Activated T-cell treated with anti-CD3 and anti-CD28 coated beads, Interleukin-2, amount 50 U/mL, for 48 hours (primary cell): ENCODE measurements around the gene ATP2C2.
A peak's percentile ranks its signal among the peaks of the same experiment; 100 is the strongest.

Source experiments
- DNase-seq, 2 experiments: peaks; one replicate each; pipeline ENCODE4 v3.0.0-alpha.2; 2020

The ATP2C2 gene

DNA sequence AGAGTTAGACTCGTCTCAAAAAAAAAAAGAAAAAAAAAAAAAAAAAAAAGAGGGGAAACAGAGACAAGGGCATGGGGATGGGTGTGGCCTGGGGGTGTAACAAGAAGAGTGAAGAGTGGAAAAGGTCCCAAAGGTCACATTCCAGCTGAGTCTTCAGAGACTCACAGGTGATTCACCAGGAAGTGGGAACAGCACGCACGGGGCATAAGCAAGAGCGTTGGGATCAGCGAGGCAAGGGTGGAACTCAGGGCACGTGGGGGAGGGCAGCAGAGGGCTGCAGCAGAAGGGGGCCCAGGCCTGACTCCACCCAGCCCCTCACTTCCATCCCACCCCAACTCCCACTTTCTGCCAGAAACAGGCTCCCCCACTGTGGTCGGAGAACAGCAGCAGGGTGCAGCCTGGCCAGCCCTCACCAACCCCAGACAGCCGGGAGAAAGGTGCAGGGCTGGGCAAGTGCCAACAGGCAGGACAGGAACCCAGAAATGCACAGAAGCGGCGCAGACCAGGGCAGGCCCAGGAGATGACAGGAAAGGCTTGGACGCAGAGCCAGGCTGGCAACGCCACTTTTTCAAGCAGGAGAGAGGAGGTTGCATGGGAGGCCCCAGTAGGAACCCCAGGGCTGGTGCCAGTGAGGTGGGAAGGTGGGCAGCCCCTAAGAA lies 132.9 kb downstream of the ATP2C2 start:
- DNase-seq, result no peak

DNA sequence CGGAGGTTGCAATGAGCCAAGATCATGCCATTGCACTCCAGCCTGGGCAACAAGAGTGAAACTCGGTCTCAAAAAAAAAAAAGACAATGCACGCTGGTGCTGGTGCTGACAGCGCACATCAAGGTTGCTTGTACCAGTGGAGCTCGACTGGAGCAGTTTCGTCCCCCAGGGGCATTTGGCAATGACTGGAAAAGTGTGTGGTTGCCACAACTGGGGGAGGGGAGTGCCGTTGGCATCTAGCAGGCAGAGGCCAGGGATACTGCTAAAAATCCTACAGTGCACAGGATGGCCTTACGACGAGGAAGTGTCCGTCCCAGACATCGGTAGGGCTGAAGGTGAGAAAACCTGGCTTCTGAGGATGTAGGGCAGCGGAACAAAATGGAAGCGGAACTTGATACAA lies 133.7 kb downstream of the ATP2C2 start:
- DNase-seq, result no peak

DNA sequence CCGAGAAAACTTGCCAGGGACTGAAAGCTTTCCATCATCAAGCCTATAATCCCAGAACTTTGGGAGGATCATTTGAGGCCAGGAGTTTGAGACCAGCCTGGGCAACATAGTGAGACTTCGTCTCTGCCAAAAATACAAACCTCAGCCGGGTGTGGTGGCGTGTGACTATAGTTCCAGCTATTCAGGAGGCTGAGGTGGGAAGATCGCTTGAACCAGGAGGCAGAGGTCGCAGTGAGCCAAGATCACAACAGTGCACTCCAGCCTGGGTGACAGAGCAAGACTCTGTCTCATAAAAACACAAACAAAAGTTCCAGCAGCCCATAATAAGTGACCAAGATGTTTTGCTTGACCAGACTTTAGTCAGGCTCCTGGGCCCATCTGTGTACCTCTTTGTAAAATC lies 134.2 kb downstream of the ATP2C2 start:
- DNase-seq, result no peak

DNA sequence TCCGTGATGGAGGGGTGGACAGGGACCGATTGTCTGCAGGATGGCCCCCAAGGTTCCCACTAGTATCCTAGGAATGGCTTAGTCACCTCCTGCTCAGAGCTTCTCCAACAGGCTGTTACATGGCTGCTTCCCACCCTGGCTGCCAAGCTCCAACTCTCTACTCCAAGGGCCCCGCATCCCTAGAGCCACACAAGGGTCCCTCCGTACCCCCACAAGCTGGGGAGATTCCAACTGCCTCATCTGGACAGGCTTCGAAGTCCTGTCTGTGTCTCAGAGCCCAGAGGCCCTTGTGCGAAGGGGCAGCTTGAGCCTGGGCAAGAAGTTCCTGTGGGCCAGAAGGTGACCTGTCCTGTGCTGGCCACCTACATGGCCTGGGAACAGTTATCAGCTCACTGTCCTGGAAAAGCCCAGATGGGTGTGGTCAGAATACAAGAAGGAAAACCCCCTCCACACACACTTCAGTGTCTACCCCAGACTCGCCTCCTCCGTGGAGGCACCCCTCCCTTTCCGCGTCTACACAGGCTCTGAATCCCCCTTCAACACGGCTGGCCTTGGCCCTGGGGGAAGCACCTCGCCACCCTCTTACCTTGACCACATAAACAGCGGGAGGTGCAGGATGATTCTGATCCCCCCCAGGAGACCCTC lies 135.5 kb downstream of the ATP2C2 start:
- DNase-seq, result no peak

DNA sequence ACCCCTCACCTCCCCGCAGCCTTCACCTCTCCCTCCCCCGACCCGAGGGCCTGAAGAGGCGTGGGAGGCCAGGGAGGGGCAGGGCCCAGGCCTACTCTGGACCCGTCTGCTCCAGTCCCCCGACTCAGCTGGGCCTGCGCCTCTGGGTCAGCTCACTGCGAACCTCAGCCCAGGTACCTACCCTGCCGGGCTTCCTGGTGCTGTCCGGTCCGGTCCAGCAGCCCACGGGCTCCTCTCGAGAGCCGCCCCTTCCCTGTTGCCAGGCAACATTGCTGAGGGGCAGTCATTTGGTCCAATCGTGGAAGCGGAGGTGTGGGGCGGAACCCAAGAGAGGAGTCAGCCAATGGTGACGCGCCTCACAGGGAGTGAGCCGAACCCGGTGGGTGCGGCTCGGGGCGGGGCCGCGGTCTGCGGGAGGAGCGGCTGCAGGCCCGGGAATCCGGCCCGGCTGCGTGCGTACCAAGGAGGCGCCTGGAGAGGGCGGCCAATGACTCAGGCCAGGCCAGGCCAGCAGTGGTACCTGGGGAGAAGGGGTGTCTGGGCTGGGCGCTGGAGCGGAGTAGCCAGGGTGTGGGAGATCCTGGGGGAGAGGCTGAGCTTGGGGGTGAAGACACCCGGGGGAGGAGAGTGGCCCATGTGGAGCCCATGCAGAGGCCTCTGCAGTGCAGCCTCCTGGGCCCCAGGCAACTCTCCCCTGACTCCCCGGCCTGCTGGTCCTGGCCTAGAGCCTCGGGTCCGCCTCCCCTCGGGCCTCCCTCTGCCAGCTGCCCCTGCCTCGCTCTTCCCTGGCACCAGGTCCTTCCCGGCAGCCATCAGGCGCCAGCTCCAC lies 136.3 kb downstream of the ATP2C2 start, which contains the start of gene MEAK7:
Gene MEAK7, minus strand, starts transcription at position 240 of the 829 bp plus-strand sequence. CDS start 6,573 bp downstream, outside the sequence.
- DNase-seq, result peak; percentile 99 to 100

DNA sequence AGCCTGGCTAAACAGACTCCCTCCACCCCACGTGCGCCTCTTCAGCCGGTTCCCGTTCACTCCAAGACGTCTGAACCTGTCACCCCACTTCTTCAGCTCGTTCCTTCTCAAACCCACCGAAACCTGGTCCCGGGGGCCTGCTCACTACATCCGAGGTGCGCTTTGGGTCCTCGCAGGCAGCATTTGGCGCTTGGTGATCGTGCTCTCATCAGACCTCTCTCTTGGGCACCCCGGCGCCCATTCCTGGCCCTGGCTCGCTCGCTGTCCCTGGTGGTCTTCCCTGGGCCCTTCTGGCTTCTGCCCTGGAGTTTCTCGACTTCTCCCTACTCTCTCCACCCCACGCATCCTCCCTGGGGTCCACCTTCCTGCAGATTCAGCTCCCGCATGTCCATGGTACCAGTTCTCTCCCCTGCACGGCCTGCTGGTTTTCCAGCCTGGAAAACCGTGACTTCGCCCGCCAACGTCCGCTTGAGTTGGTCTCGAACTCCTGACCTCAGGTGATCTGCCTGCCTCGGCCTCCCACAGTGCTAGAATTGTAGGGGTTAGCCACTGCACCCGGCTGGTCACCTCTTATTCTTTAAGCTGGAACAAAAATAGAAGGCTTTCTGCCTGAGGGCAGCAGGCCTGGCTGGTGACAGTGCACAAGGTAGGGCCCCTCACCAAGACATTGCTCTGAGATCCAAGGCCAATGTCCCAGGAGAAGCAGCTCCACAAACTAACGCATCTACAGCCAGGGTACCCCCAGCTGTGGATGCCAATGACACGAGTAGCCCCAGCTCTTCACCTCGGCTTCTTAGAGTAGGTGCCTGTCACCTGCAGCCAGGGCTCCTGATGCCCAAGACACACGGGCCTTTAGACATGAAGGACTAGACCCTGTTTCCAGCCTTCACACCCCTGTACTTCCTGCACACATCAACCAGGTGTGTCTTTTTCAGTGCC lies 137.2 kb downstream of the ATP2C2 start:
- DNase-seq, result no peak

DNA sequence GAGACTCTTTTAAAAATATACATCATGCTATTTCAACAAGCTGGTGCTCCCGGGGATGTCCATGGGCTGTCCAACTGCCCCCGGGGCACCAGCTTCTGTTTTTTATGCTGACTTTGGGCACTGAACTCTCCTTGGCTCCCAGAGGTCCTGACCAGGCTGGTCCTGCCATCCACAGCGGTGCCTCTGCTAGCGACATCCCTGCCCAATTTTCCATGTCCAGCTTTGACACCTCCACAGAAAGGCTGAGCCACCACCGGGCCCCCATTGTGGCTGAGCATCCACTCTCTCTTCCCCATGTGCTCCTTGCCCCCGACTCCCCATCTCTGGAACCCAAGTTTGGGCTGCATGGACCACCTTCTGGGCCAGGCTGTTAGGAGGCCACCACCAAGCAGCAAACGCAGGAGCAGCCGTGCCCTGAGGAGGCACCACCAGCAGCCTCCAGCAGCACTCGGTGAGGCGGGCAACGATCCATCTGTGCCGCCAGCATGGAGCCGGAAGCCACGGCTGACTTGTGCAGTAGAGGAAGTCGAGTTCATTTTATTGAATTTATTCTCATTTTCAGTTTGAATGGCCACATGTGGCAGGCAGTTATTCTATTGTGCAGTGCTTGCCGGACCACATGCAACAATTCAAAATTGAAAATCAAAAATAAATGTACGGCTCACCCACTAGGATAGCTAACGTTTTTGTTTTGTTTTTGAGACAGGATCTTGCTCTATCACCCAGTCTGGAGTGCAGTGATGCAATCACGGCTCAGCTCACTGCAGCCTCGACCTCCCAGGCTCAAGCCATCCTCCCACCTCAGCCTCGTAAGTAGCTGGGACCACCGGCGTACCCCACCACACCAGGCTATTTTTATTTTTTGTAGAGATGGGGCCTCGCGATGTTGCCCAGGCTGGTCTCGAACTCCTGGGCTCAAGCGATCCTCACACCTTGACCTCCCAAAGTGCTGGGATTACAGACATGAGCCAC lies 139.0 kb downstream of the ATP2C2 start:
- peak; percentile 40 to 42 for DNase-seq

DNA sequence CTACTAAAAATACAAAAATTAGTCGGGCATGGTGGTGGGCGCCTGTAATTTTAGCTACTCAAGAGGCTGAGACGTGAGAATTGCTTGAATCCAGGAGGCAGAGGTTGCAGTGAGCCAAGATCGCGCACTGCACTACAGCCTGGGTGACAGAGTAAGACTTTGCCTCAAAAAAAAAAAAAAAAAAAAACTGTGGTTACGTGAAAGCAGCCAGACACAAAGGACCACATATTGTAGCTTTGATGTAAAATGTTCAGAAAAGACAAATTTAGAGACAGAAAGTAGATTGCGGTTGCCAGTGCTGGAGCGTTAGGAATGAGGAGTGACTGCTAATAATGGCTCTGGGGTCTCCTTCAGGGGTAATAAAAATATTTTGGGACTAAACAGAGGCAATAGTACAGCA lies 140.2 kb downstream of the ATP2C2 start:
- DNase-seq, result no peak

DNA sequence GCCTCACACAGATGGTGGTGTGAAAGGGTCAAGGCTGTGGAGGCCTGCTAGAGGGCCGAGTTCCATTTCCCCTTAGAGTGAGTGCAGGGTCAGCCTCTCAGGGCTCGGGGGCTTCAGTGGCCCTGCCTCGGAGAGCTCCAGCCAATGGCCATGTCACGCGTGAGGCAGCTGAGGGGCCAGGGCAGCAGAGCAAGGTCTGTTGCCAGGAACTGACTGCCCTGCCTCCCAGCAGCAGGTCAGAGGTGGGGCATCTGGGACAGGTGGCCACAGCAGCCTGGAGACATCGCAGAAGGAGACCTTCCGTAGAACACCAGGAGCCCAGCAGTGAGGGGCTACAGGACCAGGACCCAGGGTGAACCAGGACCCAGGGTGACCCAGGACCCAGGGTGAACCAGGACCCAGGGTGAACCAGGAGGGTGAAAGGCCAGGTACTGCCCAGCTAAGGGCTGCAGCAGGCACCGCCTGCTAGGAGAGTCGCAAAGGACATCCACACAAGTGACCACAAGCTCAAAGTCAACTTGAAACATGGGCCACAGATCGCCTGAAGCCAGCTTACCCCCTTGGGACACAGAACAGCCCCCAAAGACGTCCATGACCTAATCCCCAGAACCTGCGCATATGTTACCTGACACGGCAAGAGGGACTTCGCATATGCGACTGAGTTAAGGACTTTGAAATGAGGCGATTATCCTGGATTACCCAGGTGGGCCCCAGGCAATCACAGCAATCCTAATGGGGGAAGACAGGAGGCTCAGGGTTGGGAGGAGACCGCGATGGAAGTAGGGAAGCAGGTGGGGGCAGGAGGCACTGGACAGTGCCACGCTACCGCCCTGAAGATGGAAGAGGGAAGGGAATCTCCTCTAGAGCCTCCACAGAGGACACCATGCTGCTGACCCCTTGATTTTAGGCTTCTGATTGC lies 141.0 kb downstream of the ATP2C2 start:
- no peak for DNase-seq

DNA sequence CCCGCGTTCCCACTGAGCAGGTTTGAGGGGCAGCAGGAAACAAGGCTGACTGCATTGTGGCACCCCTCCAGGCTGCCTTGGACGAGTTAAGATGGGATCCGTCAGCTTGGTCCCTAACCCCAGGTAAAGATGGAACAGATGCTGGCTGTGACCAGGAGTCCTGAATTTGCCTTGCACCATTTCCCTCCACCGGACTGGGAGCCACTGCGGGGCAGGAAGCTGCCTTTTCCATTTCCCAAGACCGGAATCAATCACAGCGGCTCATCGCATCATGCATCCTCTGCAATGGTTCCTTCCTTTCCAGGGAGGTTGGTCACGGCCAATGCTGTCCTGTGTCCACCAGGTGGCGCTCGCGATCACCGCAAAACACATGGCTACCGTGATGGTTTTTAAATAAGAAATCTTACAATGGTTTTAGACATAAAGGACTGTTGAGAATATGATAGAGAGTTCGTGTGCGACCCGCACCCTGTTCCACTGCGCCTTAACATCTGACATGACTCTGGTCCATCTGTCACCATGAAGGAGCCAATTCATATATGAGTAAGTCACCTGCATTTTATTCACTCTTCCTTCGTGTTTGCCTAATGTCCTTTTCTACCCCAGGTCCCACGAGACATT lies 143.0 kb downstream of the ATP2C2 start:
- DNase-seq, result peak; percentile 91 to 95

DNA sequence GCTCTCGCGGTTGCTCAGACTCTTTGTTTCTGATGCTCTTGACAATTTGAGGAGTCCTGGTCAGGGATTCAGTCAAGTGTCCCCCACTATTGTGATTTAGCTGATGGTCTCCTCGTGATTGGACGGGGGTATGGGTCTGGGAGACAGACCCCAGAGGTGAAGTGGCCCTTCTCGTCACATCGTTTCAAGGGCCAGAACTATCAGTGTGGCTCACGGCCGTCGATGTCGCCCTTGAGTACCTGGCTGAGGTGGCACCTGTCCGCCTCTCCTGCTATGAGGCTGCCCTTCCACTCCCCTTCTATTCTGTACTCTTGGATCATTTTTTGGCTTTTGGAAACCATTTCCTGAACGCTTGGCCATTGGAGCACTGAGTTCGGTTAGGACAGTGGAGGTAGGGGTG lies 143.5 kb downstream of the ATP2C2 start:
- DNase-seq, result no peak

DNA sequence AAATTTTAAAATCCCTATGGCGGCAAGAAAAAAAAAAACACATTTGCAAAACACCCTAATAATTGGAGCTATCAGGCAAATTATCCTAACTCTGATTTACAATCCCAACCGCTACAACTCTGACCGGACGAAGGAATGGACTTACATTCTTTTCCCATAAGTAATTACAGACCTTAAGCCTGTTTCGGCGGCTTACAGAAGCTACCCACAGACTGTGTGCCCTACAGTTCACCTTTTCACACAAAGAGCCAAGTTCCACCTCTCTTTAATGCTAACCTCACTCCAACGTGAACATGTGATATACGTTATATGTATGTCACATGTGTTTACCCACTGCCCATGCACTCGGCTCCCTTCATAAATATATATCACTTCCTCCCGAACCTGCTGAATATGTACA lies 144.8 kb downstream of the ATP2C2 start:
- DNase-seq, result no peak

DNA sequence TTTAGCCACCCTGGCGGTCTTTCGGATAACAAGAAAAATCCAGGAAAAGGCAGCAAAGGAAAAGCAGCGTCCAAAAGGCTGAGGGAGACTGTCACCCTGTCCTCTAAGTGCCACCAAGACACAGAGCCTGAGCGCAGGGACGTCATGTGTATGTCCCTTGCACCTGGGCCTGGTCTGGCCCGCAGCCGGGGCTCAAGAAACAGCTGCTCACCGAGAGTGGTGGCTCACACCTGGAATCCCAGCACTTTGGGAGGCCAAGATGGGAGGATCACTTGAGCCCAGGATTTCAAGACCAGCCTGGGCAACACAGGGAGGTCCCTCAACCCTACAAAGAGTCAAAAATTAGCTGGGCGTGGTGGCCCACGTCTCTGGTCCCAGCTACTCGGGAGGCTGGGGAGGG lies 145.3 kb downstream of the ATP2C2 start:
- no peak for DNase-seq
